ENCODE data around the gene CDC25B.

Gene CDC25B

GRCh38 chr20:3764659-3765058 is 31.5 kb upstream of the CDC25B start:
- DNase-seq = no peak

GRCh38 chr20:3765171-3765882 is 30.8 kb upstream of the CDC25B start:
- DNase-seq = no peak

- DNase-seq = no peak
Observed at GRCh38 chr20:3766422-3767109, 29.5 kb upstream of the CDC25B start.

GRCh38 chr20:3767110-3767426 is 29.0 kb upstream of the CDC25B start:
- DNase-seq = peak in 1 of 2 donors; percentile 21

- peak; percentile 98 for DNase-seq
Observed at GRCh38 chr20:3767427-3768341, 28.4 kb upstream of the CDC25B start, which contains the start of gene ADISSP. TSS of gene ADISSP (minus strand) at chr20:3767753. CDS start at chr20:3760100, 7,653 bp downstream.

- peak; percentile 86 to 88 for DNase-seq
Observed at GRCh38 chr20:3768342-3769130, 27.6 kb upstream of the CDC25B start.

GRCh38 chr20:3771552-3772058 is 24.5 kb upstream of the CDC25B start:
- DNase-seq = no peak

GRCh38 chr20:3775457-3776108 is 20.5 kb upstream of the CDC25B start:
- no peak for DNase-seq

GRCh38 chr20:3777381-3777715 is 18.8 kb upstream of the CDC25B start:
- DNase-seq = no peak

GRCh38 chr20:3777716-3778629 is 18.1 kb upstream of the CDC25B start:
- peak; percentile 46 to 50 for DNase-seq

GRCh38 chr20:3778976-3779375 is 17.1 kb upstream of the CDC25B start:
- no peak for DNase-seq

GRCh38 chr20:3781153-3781910 is 14.8 kb upstream of the CDC25B start, which contains the start of gene SPEF1:
TSS of gene SPEF1 (minus strand) at chr20:3781448. CDS start at chr20:3781287, 161 bp downstream.
- DNase-seq = peak; percentile 70 to 79

GRCh38 chr20:3782597-3782996 is 13.5 kb upstream of the CDC25B start:
- DNase-seq = no peak

- no peak for DNase-seq
Observed at GRCh38 chr20:3783068-3783489, 13.0 kb upstream of the CDC25B start.

GRCh38 chr20:3783511-3784195 is 12.5 kb upstream of the CDC25B start:
- no peak for DNase-seq

- DNase-seq = no peak
Observed at GRCh38 chr20:3784216-3784853, 11.8 kb upstream of the CDC25B start.

GRCh38 chr20:3784863-3785239 is 11.3 kb upstream of the CDC25B start:
- no peak for DNase-seq

GRCh38 chr20:3785240-3786125 is 10.6 kb upstream of the CDC25B start:
- DNase-seq = no peak
